Tibial artery (tissue), 4 donors: ENCODE results near the gene CYP4A11.
"Not testable (repeated sequence)": the region's sequence is repeated elsewhere in the genome, so short reads cannot be mapped to it uniquely, and the experiment has no call there.

ENCODE experiments used
- DNase-seq, 2 donors: peaks; one replicate each; pipeline ENCODE4 v3.0.0-alpha.2; 2019
- H3K27ac ChIP-seq, 2 donors: fragments of 200-600 bp; sonication (generic) in 1 of 2; 1 replicate in 1 of 2; 2 replicates in 1 of 2; pipeline ENCODE4 v1.5.1; 2018 to 2019; ENCODE audit warnings: mild to moderate bottlenecking in 1 of 2
- H3K27me3 ChIP-seq, 2 donors: fragments of 200-600 bp; sonication (generic) in 1 of 2; one replicate each; pipeline versions ENCODE4 v1.5.1 to v1.6.0; 2016 to 2019
- H3K36me3 ChIP-seq, 3 donors: fragments of 200-600 bp; sonication (generic) in 2 of 3; one replicate each; pipeline ENCODE4 v1.5.1; 2016 to 2019; ENCODE audit warnings: mild to moderate bottlenecking in 2 of 3
- H3K4me1 ChIP-seq, 4 donors: fragments of 200-600 bp; sonication (generic) in 2 of 4; 1 replicate in 3 of 4; 2 replicates in 1 of 4; pipeline ENCODE4 v1.5.1; 2016 to 2019
- H3K4me3 ChIP-seq, 2 donors: fragments of 200-600 bp; sonication (generic) in 1 of 2; 1 replicate in 1 of 2; 2 replicates in 1 of 2; pipeline ENCODE4 v1.5.1; 2018 to 2019; ENCODE audit warnings: mild to moderate bottlenecking in 2 of 2
- H3K9me3 ChIP-seq, 3 donors: fragments of 200-600 bp; sonication (generic) in 1 of 3; one replicate each; pipeline ENCODE4 v1.5.1; 2016 to 2019
- intact Hi-C: fragments of 100-400 bp; cut with DNase I; formaldehyde crosslinking; loops from one replicate; pipeline ENCODE4 v1.15.0; 2023; ENCODE audit warnings: low total_unique reads
- TF ChIP-seq, protein P1 (sequence below), 2 experiments: fragments of 200-600 bp in 1 of 2; fragments of 450-650 bp in 1 of 2; IDR thresholded peaks; one replicate each; pipeline ENCODE4 v1.5.1; 2017 to 2019; ENCODE audit warnings: antibody characterized with exemption in 2 of 2, mild to moderate bottlenecking in 1 of 2, moderate library complexity in 1 of 2

The CYP4A11 gene, protein sequence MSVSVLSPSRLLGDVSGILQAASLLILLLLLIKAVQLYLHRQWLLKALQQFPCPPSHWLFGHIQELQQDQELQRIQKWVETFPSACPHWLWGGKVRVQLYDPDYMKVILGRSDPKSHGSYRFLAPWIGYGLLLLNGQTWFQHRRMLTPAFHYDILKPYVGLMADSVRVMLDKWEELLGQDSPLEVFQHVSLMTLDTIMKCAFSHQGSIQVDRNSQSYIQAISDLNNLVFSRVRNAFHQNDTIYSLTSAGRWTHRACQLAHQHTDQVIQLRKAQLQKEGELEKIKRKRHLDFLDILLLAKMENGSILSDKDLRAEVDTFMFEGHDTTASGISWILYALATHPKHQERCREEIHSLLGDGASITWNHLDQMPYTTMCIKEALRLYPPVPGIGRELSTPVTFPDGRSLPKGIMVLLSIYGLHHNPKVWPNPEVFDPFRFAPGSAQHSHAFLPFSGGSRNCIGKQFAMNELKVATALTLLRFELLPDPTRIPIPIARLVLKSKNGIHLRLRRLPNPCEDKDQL

DNA sequence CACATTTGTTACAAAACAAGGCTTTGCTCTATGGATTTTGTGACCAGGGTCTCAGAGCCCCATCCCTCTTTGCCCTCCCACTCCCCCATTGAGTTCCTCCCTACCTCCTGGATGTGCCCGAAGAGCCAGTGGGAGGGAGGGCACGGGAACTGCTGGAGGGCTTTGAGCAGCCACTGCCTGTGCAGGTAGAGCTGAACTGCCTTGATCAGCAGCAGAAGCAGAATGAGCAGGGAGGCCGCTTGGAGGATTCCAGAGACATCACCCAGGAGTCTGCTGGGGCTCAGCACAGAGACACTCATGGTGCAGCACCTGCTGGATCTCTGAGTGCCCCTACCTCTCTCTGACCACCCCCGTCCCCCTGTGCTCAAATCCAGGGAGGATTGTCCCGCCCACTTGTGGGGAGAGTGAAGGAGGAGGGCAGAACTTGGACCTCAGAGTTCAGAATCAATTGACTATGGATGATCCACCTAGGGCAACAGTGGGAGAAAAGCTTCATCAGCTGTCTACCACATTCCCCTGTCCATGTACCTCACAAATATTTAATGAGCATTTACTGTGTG lies at the start of gene CYP4A11:
CYP4A11 (minus strand) TSS at position 342 of the 560 bp plus-strand sequence; CDS start at position 299, 43 bp downstream.
- no peak for DNase-seq
- Histone ChIP-seq H3K4me1 (no peaks in the 10 kb centered on the region), H3K27me3 (no peaks in the 10 kb centered on the region), H3K9me3 (no peaks in the 10 kb centered on the region), H3K36me3 (no peaks in the 10 kb centered on the region), H3K27ac (no peak within 1 kb of the TSS), H3K4me3 (no peak within 1 kb of the TSS)
- intact Hi-C loops, result loop anchor here (5.0 kb wide), 1 partner anchor 196 kb away; the partner anchor contains the start of gene CYP4A22
- TF ChIP-seq, protein P1, sequence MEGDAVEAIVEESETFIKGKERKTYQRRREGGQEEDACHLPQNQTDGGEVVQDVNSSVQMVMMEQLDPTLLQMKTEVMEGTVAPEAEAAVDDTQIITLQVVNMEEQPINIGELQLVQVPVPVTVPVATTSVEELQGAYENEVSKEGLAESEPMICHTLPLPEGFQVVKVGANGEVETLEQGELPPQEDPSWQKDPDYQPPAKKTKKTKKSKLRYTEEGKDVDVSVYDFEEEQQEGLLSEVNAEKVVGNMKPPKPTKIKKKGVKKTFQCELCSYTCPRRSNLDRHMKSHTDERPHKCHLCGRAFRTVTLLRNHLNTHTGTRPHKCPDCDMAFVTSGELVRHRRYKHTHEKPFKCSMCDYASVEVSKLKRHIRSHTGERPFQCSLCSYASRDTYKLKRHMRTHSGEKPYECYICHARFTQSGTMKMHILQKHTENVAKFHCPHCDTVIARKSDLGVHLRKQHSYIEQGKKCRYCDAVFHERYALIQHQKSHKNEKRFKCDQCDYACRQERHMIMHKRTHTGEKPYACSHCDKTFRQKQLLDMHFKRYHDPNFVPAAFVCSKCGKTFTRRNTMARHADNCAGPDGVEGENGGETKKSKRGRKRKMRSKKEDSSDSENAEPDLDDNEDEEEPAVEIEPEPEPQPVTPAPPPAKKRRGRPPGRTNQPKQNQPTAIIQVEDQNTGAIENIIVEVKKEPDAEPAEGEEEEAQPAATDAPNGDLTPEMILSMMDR (IDR thresholded peaks at IDR 0.05), result no peak

DNA sequence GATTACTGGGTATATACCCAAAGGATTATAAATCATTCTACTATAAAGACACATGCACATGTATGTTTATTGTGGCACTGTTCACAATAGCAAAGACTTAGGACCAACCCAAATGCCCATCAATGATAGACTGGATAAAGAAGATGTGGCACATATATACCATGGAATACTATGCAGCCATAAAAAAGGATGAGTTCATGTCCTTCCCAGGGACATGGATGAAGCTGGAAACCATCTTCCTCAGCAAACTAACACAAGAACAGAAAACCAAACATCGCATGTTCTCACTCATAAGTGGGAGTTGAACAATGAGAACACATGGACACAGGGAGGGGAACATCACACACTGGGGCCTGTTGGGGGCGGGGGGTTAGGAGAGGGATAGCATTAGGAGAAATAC lies 49.3 kb upstream of the CYP4A11 start:
- H3K9me3 ChIP-seq, intact Hi-C loops, H3K36me3 ChIP-seq, H3K4me3 ChIP-seq, H3K27ac ChIP-seq, H3K4me1 ChIP-seq, H3K27me3 ChIP-seq, DNase-seq: not testable (repeated sequence)

DNA sequence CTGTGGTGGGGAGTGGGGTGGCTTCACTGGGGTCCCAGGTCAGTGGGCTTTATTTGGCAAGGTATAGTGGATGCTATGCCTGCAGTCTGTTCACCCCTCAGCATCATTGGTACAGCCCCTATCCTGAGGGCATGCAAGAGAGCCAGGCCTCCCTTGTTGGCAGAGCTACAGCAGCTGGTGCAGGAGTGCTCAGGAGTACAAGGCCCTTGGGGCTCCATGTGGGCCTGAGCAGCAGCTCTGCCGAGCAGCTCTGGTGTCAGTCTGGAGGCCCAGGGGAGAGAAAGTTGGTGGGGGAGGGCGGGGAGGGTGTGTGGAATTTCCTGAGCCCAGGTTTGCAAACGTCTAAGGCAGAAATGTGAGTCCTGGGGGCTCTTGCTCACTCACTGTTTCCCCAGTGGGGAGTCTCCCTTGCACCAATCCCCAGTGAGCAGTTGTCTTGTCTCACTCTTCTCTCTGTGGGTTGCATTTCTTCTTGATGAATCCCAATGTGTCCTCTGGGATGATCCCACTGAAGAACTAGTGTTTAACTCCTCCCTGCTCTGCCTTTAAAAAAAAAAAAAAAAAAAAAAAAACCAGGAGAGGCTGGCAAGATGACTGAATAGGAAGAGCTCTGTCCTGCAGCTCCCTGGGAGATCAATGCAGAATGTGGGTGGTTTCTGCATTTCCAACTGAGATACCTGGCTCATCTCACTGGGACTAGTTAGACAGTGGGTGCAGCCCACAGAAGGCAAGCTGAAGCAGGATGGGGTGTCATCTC lies 42.7 kb upstream of the CYP4A11 start:
- Histone ChIP-seq H3K27me3 (no peaks in the 10 kb centered on the region), H3K9me3 (peaks cover 0 to 5% (median 0%) of the 10 kb centered on the region in 3 donors), H3K4me1 (no peaks in the 10 kb centered on the region), H3K27ac (no peak overlapping the region), H3K4me3 (no peak overlapping the region), H3K36me3 (no peaks in the 10 kb centered on the region)
- DNase-seq, result no peak
- intact Hi-C loops, result loop anchor here (2.0 kb wide), 1 partner anchor 67 kb away; no protein-coding TSS in a partner anchor
- TF ChIP-seq, protein P1 (IDR thresholded peaks at IDR 0.05), result no peak

DNA sequence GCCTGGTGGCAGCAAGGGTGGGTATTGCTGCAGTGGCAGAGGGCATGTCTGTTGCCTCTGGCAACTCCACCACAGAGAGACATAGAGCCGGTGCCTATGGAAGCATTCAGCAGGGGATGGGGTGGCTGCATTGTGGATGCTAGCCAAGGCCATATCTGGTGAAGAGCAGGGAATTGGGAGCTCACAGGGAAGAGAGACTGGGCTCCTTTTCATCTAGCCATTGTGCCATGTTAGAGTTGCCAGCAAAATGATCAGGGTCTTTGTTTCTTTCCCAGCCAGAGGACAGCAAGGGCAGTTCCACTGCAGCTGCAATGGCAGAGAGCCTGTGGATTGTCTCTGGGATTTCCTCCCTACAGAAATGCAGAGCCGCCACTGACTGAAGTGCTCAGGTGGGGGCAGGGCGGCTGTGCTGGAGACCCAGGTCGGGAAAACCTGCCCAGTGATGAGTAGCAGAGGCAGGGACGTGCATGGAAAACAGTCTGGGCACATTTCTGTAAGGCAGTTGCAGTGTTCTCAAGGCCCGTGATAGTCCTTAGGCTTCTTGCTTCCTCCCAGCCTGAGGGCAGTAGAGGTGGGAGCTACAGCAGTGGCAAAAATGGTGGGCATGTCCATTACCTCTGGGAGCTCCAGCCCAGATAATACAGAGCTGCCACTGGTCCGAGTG lies 42.0 kb upstream of the CYP4A11 start:
- TF ChIP-seq, protein P1 (IDR thresholded peaks at IDR 0.05), result no peak
- Histone ChIP-seq H3K4me1 (no peaks in the 10 kb centered on the region), H3K4me3 (no peak overlapping the region), H3K27ac (no peak overlapping the region), H3K36me3 (no peaks in the 10 kb centered on the region), H3K9me3 (peaks cover 0 to 5% (median 0%) of the 10 kb centered on the region in 3 donors), H3K27me3 (no peaks in the 10 kb centered on the region)
- DNase-seq, result no peak
- intact Hi-C loops, result loop anchor here (2.0 kb wide), 1 partner anchor 68 kb away; no protein-coding TSS in a partner anchor

DNA sequence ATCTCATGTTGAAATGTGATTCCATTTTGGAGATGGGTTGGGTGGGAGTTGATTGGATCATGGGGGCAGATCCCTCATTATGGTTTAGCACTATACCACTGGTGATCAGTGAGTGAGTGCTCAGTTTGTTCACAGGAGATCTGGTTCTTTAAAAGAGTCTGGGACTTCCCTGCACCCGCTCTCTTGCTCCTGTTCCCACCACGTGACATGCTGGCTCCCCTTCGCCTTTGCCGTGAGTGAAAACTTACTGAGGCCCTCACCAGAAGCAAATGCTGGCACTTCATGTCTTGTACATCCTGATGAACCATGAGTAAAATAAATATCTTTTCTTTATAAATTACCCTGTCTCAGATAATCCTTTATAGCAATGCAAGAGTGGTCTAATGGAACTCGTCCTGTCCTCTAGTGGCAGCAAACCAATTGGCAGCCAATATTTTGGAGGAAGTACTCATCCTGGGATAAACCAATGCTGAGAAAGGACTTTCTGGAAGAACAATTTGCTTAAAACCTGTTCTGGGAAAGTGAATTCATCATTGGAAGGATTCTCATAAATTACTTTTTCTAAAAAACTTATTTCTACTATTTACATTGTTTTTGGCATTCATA lies 27.8 kb upstream of the CYP4A11 start:
- no peak overlapping the region for H3K27ac ChIP-seq
- no peak overlapping the region for H3K4me3 ChIP-seq
- no peaks in the 10 kb centered on the region for H3K36me3 ChIP-seq
- no peaks in the 10 kb centered on the region for H3K27me3 ChIP-seq
- no peaks in the 10 kb centered on the region for H3K9me3 ChIP-seq
- TF ChIP-seq, protein P1 (IDR thresholded peaks at IDR 0.05), result no peak
- no peak for DNase-seq
- no peaks in the 10 kb centered on the region for H3K4me1 ChIP-seq
- intact Hi-C loops, result no loop called here

DNA sequence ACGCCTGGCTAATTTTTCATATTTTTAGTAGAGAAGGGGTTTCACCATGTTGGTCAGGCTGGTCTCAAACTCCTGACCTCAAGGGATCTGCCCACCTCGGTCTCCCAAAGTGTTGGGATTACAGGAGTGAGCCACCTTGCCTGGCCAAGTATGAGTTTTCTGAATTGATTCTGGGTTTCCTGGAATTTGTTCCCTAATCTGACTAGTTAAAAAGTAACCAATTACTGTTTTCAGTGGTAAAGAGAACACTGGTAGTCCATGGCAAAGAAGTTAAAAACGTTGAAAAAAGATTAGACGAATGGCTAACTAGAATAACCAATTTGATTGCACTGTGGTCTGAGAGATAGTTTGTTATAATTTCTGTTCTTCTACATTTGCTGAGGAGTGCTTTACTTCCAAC lies 21.0 kb upstream of the CYP4A11 start:
- H3K27ac ChIP-seq, H3K9me3 ChIP-seq, DNase-seq, intact Hi-C loops, H3K36me3 ChIP-seq, H3K4me1 ChIP-seq, H3K27me3 ChIP-seq, H3K4me3 ChIP-seq: not testable (repeated sequence)
